Hepatocyte (in vitro differentiated cells): ENCODE results near the gene TMEM238. TPM values are rescaled to one million over a fixed set of nuclear protein-coding genes. Genes with fewer than 3 reads are reported as not detected.

Source experiments
- DNase-seq: peaks from one replicate; pipeline ENCODE4 v3.0.0-alpha.2; 2016; ENCODE audit warnings: low spot score
- H2AFZ ChIP-seq: fragments of 200-600 bp; sonication (generic); 2 replicates; pipeline ENCODE4 v1.6.0; 2016; ENCODE audit warnings: antibody characterized with exemption, mild to moderate bottlenecking
- H3K27ac ChIP-seq: fragments of 200-600 bp; sonication (generic); 2 replicates; pipeline ENCODE4 v1.5.1; 2016; ENCODE audit warnings: mild to moderate bottlenecking
- H3K27me3 ChIP-seq: fragments of 200-600 bp; sonication (generic); 2 replicates; pipeline ENCODE4 v1.6.1; 2016
- H3K36me3 ChIP-seq: fragments of 200-600 bp; sonication (generic); replicated peaks from 2 replicates; pipeline ENCODE4 v1.5.1; 2016; ENCODE audit warnings: low read depth; ENCODE audit not compliant: insufficient read depth
- H3K4me1 ChIP-seq: fragments of 200-600 bp; sonication (generic); 2 replicates; pipeline ENCODE4 v1.5.1; 2016; ENCODE audit warnings: mild to moderate bottlenecking, moderate library complexity; ENCODE audit not compliant: insufficient read depth
- H3K4me2 ChIP-seq: fragments of 200-600 bp; sonication (generic); 2 replicates; pipeline ENCODE4 v1.6.0; 2016
- H3K4me3 ChIP-seq: fragments of 200-600 bp; sonication (generic); 2 replicates; pipeline ENCODE4 v1.5.1; 2016; ENCODE audit warnings: mild to moderate bottlenecking
- H3K79me2 ChIP-seq: fragments of 200-600 bp; sonication (generic); 2 replicates; pipeline ENCODE4 v1.6.0; 2017; ENCODE audit warnings: mild to moderate bottlenecking
- H3K9me2 ChIP-seq: fragments of 200-600 bp; sonication (generic); replicated peaks from 2 replicates; pipeline ENCODE4 v1.6.0; 2017; ENCODE audit warnings: mild to moderate bottlenecking; ENCODE audit not compliant: insufficient read depth
- H3K9me3 ChIP-seq: fragments of 200-600 bp; sonication (generic); 2 replicates; pipeline ENCODE4 v1.5.1; 2016; ENCODE audit warnings: low read depth, mild to moderate bottlenecking
- H4K20me1 ChIP-seq: fragments of 200-600 bp; sonication (generic); 2 replicates; pipeline ENCODE4 v1.6.0; 2016; ENCODE audit warnings: mild to moderate bottlenecking; ENCODE audit not compliant: insufficient read depth, poor library complexity, severe bottlenecking
- CTCF ChIP-seq: fragments of 200-600 bp; sonication (generic); IDR thresholded peaks from 2 replicates; pipeline ENCODE4 v1.5.1; 2016; ENCODE audit warnings: antibody characterized with exemption, mild to moderate bottlenecking; ENCODE audit not compliant: poor library complexity
- EZH2 ChIP-seq: fragments of 200-600 bp; sonication (generic); IDR thresholded peaks from 2 replicates; pipeline ENCODE4 v1.6.1; 2016; ENCODE audit warnings: antibody characterized with exemption, mild to moderate bottlenecking, borderline replicate concordance
- EZH2phosphoT487 ChIP-seq: fragments of 200-600 bp; sonication (generic); IDR thresholded peaks from one replicate; pipeline ENCODE4 v1.6.1; 2018; ENCODE audit warnings: antibody characterized with exemption, mild to moderate bottlenecking, low read depth, moderate library complexity; ENCODE audit not compliant: unreplicated experiment, severe bottlenecking
- WGBS: methylation state at CpG from one replicate; pipeline ENCODE4 v1.1.6; 2016; ENCODE audit warnings: low lambda C conversion rate; ENCODE audit errors: missing lambda C conversion rate; 5-methylcytosine and 5-hydroxymethylcytosine counted together
- polyA plus RNA-seq: library from polyadenylated mRNA; unstranded; fragments of >200 nt; fragmentation: Nextera tagmentation; extraction: Ambion mirVana; gene quantifications from 2 replicates; pipeline ENCODE4 v1.2.1, GENCODE V29; 2016
- total RNA-seq: library from RNA; depleted of rRNA; stranded (reverse); fragments of >200 nt; gene quantifications from 2 replicates; pipeline ENCODE4 v1.2.3, GENCODE V29; 2014

The TMEM238 gene
- total and polyA plus RNA-seq, 2 experiments from 2014 or later, result 9.1 to 29.6 TPM

GRCh38 chr19:55348317-55349034 lies 35.6 kb downstream of the TMEM238 start:
- H3K27me3 ChIP-seq, result peaks cover 21% of the 10 kb centered on the region
- H3K4me3 ChIP-seq, result no peak overlapping the region
- H2AFZ ChIP-seq, result no peak overlapping the region
- H3K27ac ChIP-seq, result no peak overlapping the region
- H3K9me2 ChIP-seq, result no peaks in the 10 kb centered on the region
- no peak for TF ChIP-seq EZH2
- TF ChIP-seq EZH2phosphoT487, result no peak
- TF ChIP-seq CTCF, result no peak
- 57% methylated on average over 22 of the region's 22 CpGs for WGBS
- peaks cover 3% of the 10 kb centered on the region for H3K4me1 ChIP-seq
- no peaks in the 10 kb centered on the region for H4K20me1 ChIP-seq
- DNase-seq, result no peak
- no peaks in the 10 kb centered on the region for H3K36me3 ChIP-seq
- H3K9me3 ChIP-seq, result no peaks in the 10 kb centered on the region
- no peaks in the 10 kb centered on the region for H3K79me2 ChIP-seq
- H3K4me2 ChIP-seq, result no peak overlapping the region

GRCh38 chr19:55347442-55348009 lies 36.6 kb downstream of the TMEM238 start:
- DNase-seq, result no peak
- Histone ChIP-seq H3K36me3 (no peaks in the 10 kb centered on the region), H4K20me1 (no peaks in the 10 kb centered on the region), H3K9me3 (no peaks in the 10 kb centered on the region), H3K27me3 (peaks cover 11% of the 10 kb centered on the region), H3K4me1 (no peaks in the 10 kb centered on the region), H2AFZ (no peak overlapping the region), H3K79me2 (no peaks in the 10 kb centered on the region), H3K4me3 (no peak overlapping the region), H3K27ac (no peak overlapping the region), H3K4me2 (no peak overlapping the region), H3K9me2 (no peaks in the 10 kb centered on the region)
- WGBS, result 94% methylated on average over 8 of the region's 10 CpGs
- no peak for TF ChIP-seq EZH2
- no peak for TF ChIP-seq EZH2phosphoT487
- TF ChIP-seq CTCF, result no peak

GRCh38 chr19:55346725-55347441 lies 37.2 kb downstream of the TMEM238 start:
- DNase-seq, result no peak
- TF ChIP-seq EZH2phosphoT487 (no peak), CTCF (no peak), EZH2 (no peak)
- H3K36me3 ChIP-seq, result no peaks in the 10 kb centered on the region
- peaks cover 1% of the 10 kb centered on the region for H3K79me2 ChIP-seq
- H3K4me2 ChIP-seq, result no peak overlapping the region
- no peaks in the 10 kb centered on the region for H3K4me1 ChIP-seq
- no peaks in the 10 kb centered on the region for H4K20me1 ChIP-seq
- WGBS, result 94% methylated on average over 15 of the region's 41 CpGs
- no peaks in the 10 kb centered on the region for H3K9me3 ChIP-seq
- H3K27ac ChIP-seq, result no peak overlapping the region
- H3K4me3 ChIP-seq, result no peak overlapping the region
- H3K27me3 ChIP-seq, result peaks cover 6% of the 10 kb centered on the region
- H2AFZ ChIP-seq, result no peak overlapping the region
- no peaks in the 10 kb centered on the region for H3K9me2 ChIP-seq
